Activated naive CD4-positive, alpha-beta T cell treated with anti-CD3 and anti-CD28 coated beads for 36 hours (primary cell): Measurements from ENCODE around the gene AP4S1. TPM values are rescaled to one million over a fixed set of nuclear protein-coding genes. Genes with fewer than 3 reads are reported as not detected.

Source experiments
- CTCF ChIA-PET: fragments of 350-600 bp; sonication (Branson Sonifier 250); formaldehyde crosslinking; loops from one replicate; lab custom pipeline; 2021; ENCODE audit warnings: antibody characterized with exemption; lab: Charles Lee
- DNase-seq: peaks from one replicate; pipeline ENCODE4 v3.0.0-alpha.2; 2020
- H3K27ac Mint-ChIP-seq: one replicate; pipeline ENCODE4 v1.8.0; 2021; ENCODE audit warnings: mild to moderate bottlenecking, mixed read lengths
- H3K27me3 Mint-ChIP-seq: one replicate; pipeline ENCODE4 v1.8.0; 2021; ENCODE audit warnings: low read depth, mixed read lengths
- H3K36me3 Mint-ChIP-seq: one replicate; pipeline ENCODE4 v1.8.0; 2021; ENCODE audit warnings: low read depth, mixed read lengths
- H3K4me1 Mint-ChIP-seq: one replicate; pipeline ENCODE4 v1.8.0; 2021; ENCODE audit warnings: low read depth, mixed read lengths
- H3K4me3 Mint-ChIP-seq: one replicate; pipeline ENCODE4 v1.8.0; 2021; ENCODE audit warnings: mild to moderate bottlenecking, moderate library complexity, mixed read lengths
- H3K9me3 Mint-ChIP-seq: one replicate; pipeline ENCODE4 v1.8.0; 2021; ENCODE audit warnings: mixed read lengths
- intact Hi-C: fragments of 100-400 bp; cut with micrococcal nuclease; formaldehyde crosslinking; loops from one replicate; pipeline ENCODE4 v1.15.1; 2023
- total RNA-seq, 2 experiments: library from RNA; stranded (reverse); gene quantifications; one replicate each; pipeline ENCODE4 v1.2.3, GENCODE V29; 2021

Gene AP4S1
- total RNA-seq, 2 experiments from 2014 or later: 1.6 to 2.9 TPM

DNA sequence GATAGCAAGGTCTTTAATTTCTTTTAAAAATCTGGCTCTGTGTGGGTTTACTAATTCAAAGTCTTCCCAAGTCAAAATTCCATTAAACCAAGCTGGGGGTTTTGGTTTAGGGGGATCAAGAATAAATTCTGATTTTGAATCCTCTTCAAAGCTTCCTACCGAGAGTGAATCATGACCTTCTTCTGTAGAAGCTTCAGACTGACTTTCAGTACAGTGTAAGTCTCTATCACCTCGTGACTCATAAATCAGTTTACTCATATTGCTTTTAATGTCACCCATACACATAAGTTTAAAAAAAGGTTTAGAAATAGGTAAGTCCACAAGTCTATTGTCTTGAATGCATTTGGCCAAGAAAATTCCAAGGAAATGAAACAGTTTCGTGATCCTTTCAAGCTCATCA is 81.3 kb downstream of the AP4S1 start:
- Mint-ChIP-seq H3K27ac (no peak overlapping the region), H3K4me3 (no peak overlapping the region), H3K9me3 (no peaks in the 10 kb centered on the region), H3K4me1 (peaks cover 5% of the 10 kb centered on the region), H3K27me3 (no peaks in the 10 kb centered on the region), H3K36me3 (peaks cover 42% of the 10 kb centered on the region)
- DNase-seq: no peak
- intact Hi-C loops: no loop called here
- CTCF ChIA-PET: interaction anchor here (0.9 to 1.2 kb wide), 2 partner anchors 11 to 402 kb away, joined by 3 read pairs; no protein-coding TSS in a partner anchor

GRCh38 chr14:31109257-31109656 is 83.8 kb downstream of the AP4S1 start:
- intact Hi-C loops: no loop called here
- CTCF ChIA-PET: interaction anchor here (0.7 kb wide), 1 partner anchor 395 kb away, joined by 4 read pairs; no protein-coding TSS in a partner anchor
- Mint-ChIP-seq H3K4me3 (no peak overlapping the region), H3K27me3 (no peaks in the 10 kb centered on the region), H3K36me3 (peaks cover 30% of the 10 kb centered on the region), H3K4me1 (peaks cover 5% of the 10 kb centered on the region), H3K9me3 (no peaks in the 10 kb centered on the region), H3K27ac (no peak overlapping the region)
- DNase-seq: no peak

DNA sequence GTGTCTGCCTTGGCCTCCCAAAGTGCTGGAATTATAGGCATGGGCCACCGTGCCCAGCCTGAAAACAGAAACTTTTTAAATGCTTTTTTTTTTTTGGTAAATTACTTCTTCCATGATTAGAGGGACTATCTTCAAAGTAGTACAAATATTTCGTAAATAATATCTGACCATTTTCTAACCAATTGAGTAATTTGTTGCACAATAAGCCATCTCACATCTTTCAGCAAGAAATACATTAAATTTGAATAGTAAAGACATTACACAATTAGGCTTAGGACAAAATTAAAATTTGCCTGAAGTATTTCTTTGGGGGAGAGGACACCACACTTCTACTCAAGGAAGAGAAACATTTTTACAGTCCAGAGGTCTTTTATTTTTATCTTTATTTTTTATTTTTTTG is 85.4 kb downstream of the AP4S1 start:
- no peak overlapping the region for H3K27ac Mint-ChIP-seq
- H3K36me3 Mint-ChIP-seq: peaks cover 22% of the 10 kb centered on the region
- CTCF ChIA-PET: no interaction called here
- no peak overlapping the region for H3K4me3 Mint-ChIP-seq
- H3K9me3 Mint-ChIP-seq: no peaks in the 10 kb centered on the region
- H3K4me1 Mint-ChIP-seq: peaks cover 5% of the 10 kb centered on the region
- no peaks in the 10 kb centered on the region for H3K27me3 Mint-ChIP-seq
- no peak for DNase-seq
- intact Hi-C loops: no loop called here

DNA sequence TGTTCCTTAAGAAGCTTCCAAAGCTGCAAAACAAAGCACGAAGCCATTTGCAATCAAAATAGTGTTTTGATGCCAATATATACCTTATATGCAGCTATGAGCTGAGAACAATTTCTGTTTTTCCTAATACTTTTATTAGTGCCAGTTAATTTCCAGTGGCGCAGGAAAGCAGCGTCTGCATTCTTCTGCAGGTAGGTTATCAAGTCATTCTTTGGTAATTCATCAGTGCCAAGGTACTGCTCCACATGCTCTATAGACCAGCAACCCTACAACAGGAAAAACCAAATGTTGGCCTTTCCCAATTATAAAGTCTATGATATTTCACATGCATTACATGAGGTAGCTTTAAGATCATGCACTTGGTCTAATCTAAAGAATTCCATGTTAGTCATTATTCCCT is 88.3 kb downstream of the AP4S1 start:
- CTCF ChIA-PET: interaction anchor here (0.7 kb wide), 1 partner anchor 131 kb away, joined by 3 read pairs; no protein-coding TSS in a partner anchor
- Mint-ChIP-seq H3K27me3 (no peaks in the 10 kb centered on the region), H3K27ac (no peak overlapping the region), H3K4me1 (no peaks in the 10 kb centered on the region), H3K4me3 (no peak overlapping the region), H3K9me3 (no peaks in the 10 kb centered on the region), H3K36me3 (peaks cover 17% of the 10 kb centered on the region)
- DNase-seq: no peak
- intact Hi-C loops: no loop called here

- H3K27ac Mint-ChIP-seq: no peak overlapping the region
- intact Hi-C loops: no loop called here
- no peaks in the 10 kb centered on the region for H3K27me3 Mint-ChIP-seq
- H3K9me3 Mint-ChIP-seq: no peaks in the 10 kb centered on the region
- peaks cover 2% of the 10 kb centered on the region for H3K4me1 Mint-ChIP-seq
- peaks cover 23% of the 10 kb centered on the region for H3K36me3 Mint-ChIP-seq
- no peak overlapping the region for H3K4me3 Mint-ChIP-seq
- no peak for DNase-seq
- CTCF ChIA-PET: interaction anchor here (0.6 kb wide), 1 partner anchor 201 kb away, joined by 4 read pairs; no protein-coding TSS in a partner anchor
Observed at GRCh38 chr14:31118892-31119291, 93.4 kb downstream of the AP4S1 start.

DNA sequence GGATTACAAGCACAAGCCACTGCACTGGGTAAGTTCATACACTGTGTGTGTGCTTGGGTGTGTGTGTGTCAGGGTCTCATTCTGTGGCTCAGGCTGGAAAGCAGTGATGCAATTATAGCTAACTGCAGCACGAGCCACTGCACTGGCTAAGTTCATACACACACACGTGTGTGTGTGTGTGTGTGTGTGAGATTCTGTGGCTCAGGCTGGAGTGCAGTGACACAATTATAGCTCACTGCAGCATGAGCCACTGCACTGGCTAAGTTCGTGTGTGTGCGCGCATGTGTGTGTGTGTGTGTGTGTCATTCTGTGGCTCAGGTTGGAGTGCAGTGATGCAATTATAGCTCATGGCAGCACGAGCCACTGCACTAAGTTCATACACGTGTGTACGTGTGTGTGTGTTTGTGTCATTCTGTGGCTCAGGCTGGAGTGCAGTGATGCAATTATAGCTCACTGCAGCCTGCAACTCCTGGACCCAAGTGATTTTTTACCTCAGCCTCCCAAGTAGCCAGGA is 96.7 kb downstream of the AP4S1 start:
- Mint-ChIP-seq H3K4me1 (peaks cover 15% of the 10 kb centered on the region), H3K9me3 (no peaks in the 10 kb centered on the region), H3K36me3 (peaks cover 30% of the 10 kb centered on the region), H3K27ac (no peak overlapping the region), H3K4me3 (no peak overlapping the region), H3K27me3 (no peaks in the 10 kb centered on the region)
- CTCF ChIA-PET: no interaction called here
- DNase-seq: no peak
- intact Hi-C loops: no loop called here

- no peaks in the 10 kb centered on the region for H3K9me3 Mint-ChIP-seq
- peaks cover 18% of the 10 kb centered on the region for H3K4me1 Mint-ChIP-seq
- no peak overlapping the region for H3K27ac Mint-ChIP-seq
- DNase-seq: no peak
- no peaks in the 10 kb centered on the region for H3K27me3 Mint-ChIP-seq
- H3K4me3 Mint-ChIP-seq: no peak overlapping the region
- H3K36me3 Mint-ChIP-seq: peaks cover 33% of the 10 kb centered on the region
- CTCF ChIA-PET: no interaction called here
- intact Hi-C loops: no loop called here
Observed at GRCh38 chr14:31122921-31123320, 97.5 kb downstream of the AP4S1 start.

GRCh38 chr14:31124197-31124596 is 98.7 kb downstream of the AP4S1 start:
- intact Hi-C loops: no loop called here
- Mint-ChIP-seq H3K9me3 (no peaks in the 10 kb centered on the region), H3K27me3 (no peaks in the 10 kb centered on the region), H3K4me1 (peaks cover 27% of the 10 kb centered on the region), H3K4me3 (no peak overlapping the region), H3K27ac (no peak overlapping the region), H3K36me3 (peaks cover 39% of the 10 kb centered on the region)
- CTCF ChIA-PET: interaction anchor here (0.7 kb wide), 1 partner anchor 1130 kb away, joined by 5 read pairs; no protein-coding TSS in a partner anchor
- peak; percentile 9 for DNase-seq

GRCh38 chr14:31125231-31125630 is 99.8 kb downstream of the AP4S1 start:
- intact Hi-C loops: loop anchor here (5.0 kb wide), 1 partner anchor 98 kb away; the partner anchor contains the start of genes AP4S1 and STRN3
- Mint-ChIP-seq H3K36me3 (peaks cover 36% of the 10 kb centered on the region), H3K27me3 (no peaks in the 10 kb centered on the region), H3K27ac (no peak overlapping the region), H3K4me3 (no peak overlapping the region), H3K4me1 (peaks cover 27% of the 10 kb centered on the region), H3K9me3 (no peaks in the 10 kb centered on the region)
- DNase-seq: no peak
- CTCF ChIA-PET: no interaction called here

DNA sequence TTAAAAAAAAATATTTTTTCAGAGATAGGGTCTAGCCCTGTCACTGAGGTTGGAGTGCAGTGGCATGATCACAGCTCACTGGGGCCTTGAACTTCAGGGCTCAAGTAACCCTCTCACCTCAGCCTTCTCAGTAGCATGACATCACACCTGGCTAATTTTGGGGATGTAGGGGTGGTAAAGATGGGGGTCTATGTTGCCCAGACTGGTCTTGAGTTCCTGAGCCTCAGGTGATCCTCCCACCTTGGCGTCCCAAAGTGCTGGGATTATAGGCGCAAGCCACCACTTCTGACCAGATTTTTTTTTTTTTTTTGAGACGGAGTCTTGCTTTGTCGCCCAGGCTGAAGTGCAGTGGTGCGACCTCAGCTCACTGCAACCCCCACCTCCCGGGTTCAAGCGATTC is 101.2 kb downstream of the AP4S1 start:
- no peak for DNase-seq
- intact Hi-C loops: loop anchor here (1.0 to 5.0 kb wide), 2 partner anchors 82 to 99 kb away; partner anchors contain the start of genes AP4S1 and STRN3
- CTCF ChIA-PET: interaction anchor here (0.6 to 0.9 kb wide), 2 partner anchors 219 to 228 kb away, joined by 3 read pairs; no protein-coding TSS in a partner anchor
- Mint-ChIP-seq H3K27me3 (no peaks in the 10 kb centered on the region), H3K4me3 (no peak overlapping the region), H3K36me3 (peaks cover 42% of the 10 kb centered on the region), H3K4me1 (peaks cover 27% of the 10 kb centered on the region), H3K27ac (no peak overlapping the region), H3K9me3 (no peaks in the 10 kb centered on the region)

- H3K36me3 Mint-ChIP-seq: peaks cover 40% of the 10 kb centered on the region
- peak; percentile 10 for DNase-seq
- no peaks in the 10 kb centered on the region for H3K9me3 Mint-ChIP-seq
- H3K4me3 Mint-ChIP-seq: no peak overlapping the region
- H3K27me3 Mint-ChIP-seq: no peaks in the 10 kb centered on the region
- CTCF ChIA-PET: no interaction called here
- H3K27ac Mint-ChIP-seq: no peak overlapping the region
- H3K4me1 Mint-ChIP-seq: peaks cover 27% of the 10 kb centered on the region
- intact Hi-C loops: loop anchor here (1.0 to 5.0 kb wide), 2 partner anchors 81 to 100 kb away; partner anchors contain the start of genes AP4S1 and STRN3
Observed at GRCh38 chr14:31127690-31128089, 102.2 kb downstream of the AP4S1 start.

GRCh38 chr14:31128601-31129526 is 103.4 kb downstream of the AP4S1 start:
- DNase-seq: no peak
- CTCF ChIA-PET: interaction anchor here (0.5 to 1.1 kb wide), 3 partner anchors 46 to 193 kb away, joined by 3 read pairs; partner anchors contain the start of gene HECTD1

More at GRCh38 chr14:31128601-31129526, 103.4 kb downstream of the AP4S1 start:
- Mint-ChIP-seq H3K27ac (peak overlapping the region; percentile 3), H3K27me3 (no peaks in the 10 kb centered on the region), H3K9me3 (no peaks in the 10 kb centered on the region), H3K4me3 (no peak overlapping the region), H3K36me3 (peaks cover 36% of the 10 kb centered on the region), H3K4me1 (peaks cover 25% of the 10 kb centered on the region)
- intact Hi-C loops: loop anchor here (5.0 kb wide), 1 partner anchor 102 kb away; the partner anchor contains the start of genes AP4S1 and STRN3
